G401 (cell line): ENCODE results near the gene BCL2. TPM values are rescaled to one million over a fixed set of nuclear protein-coding genes. Genes with fewer than 3 reads are reported as not detected.

Experiments used
- DNase-seq: peaks from one replicate; pipeline ENCODE4 v3.0.0-alpha.2; 2015; ENCODE audit warnings: low spot score
- in situ Hi-C: cut with HindIII; loops from 2 replicates; pipeline ENCODE4 v1.10.0; 2016; ENCODE audit warnings: low sequenced_read_pairs, mixed read lengths
- total RNA-seq: library from RNA; depleted of rRNA; stranded (reverse); fragments of >200 nt; shearing (Covaris generic); gene quantifications from 2 replicates; pipeline ENCODE4 v1.2.3, GENCODE V29; 2014

Gene BCL2
- total RNA-seq, 1 experiment from 2014 or later, result 18.2 TPM

GRCh38 chr18:63158676-63159291 is 160.8 kb downstream of the BCL2 start:
- no peak for DNase-seq
- in situ Hi-C loops, result no loop called here

GRCh38 chr18:63158012-63158631 is 161.4 kb downstream of the BCL2 start:
- in situ Hi-C loops, result no loop called here
- no peak for DNase-seq

GRCh38 chr18:63157293-63158011 is 162.1 kb downstream of the BCL2 start:
- in situ Hi-C loops, result no loop called here
- DNase-seq, result no peak

GRCh38 chr18:63155910-63156773 is 163.4 kb downstream of the BCL2 start:
- DNase-seq, result no peak
- in situ Hi-C loops, result no loop called here

- DNase-seq, result peak; percentile 26
- in situ Hi-C loops, result no loop called here
These were observed 164.3 kb downstream of the BCL2 start for GRCh38 chr18:63155169-63155852.

- no peak for DNase-seq
- in situ Hi-C loops, result no loop called here
These were observed 165.0 kb downstream of the BCL2 start for GRCh38 chr18:63154350-63155152.

GRCh38 chr18:63152791-63153190 is 166.8 kb downstream of the BCL2 start:
- in situ Hi-C loops, result no loop called here
- no peak for DNase-seq

GRCh38 chr18:63152096-63152495 is 167.5 kb downstream of the BCL2 start:
- DNase-seq, result no peak
- in situ Hi-C loops, result no loop called here

GRCh38 chr18:63151539-63151938 is 168.0 kb downstream of the BCL2 start:
- in situ Hi-C loops, result no loop called here
- DNase-seq, result no peak

- DNase-seq, result no peak
- in situ Hi-C loops, result no loop called here
These were observed 168.6 kb downstream of the BCL2 start for GRCh38 chr18:63150942-63151421.

GRCh38 chr18:63150326-63150725 is 169.2 kb downstream of the BCL2 start:
- no peak for DNase-seq
- in situ Hi-C loops, result no loop called here

- in situ Hi-C loops, result loop anchor here (25.0 kb wide), 1 partner anchor 163 kb away; the partner anchor contains the start of gene BCL2
- no peak for DNase-seq
These were observed 170.3 kb downstream of the BCL2 start for GRCh38 chr18:63149302-63149587.

- DNase-seq, result no peak
- in situ Hi-C loops, result loop anchor here (25.0 kb wide), 1 partner anchor 164 kb away; the partner anchor contains the start of gene BCL2
These were observed 170.9 kb downstream of the BCL2 start for GRCh38 chr18:63148449-63149301.

- in situ Hi-C loops, result loop anchor here (25.0 kb wide), 1 partner anchor 164 kb away; the partner anchor contains the start of gene BCL2
These were observed 171.6 kb downstream of the BCL2 start for GRCh38 chr18:63147973-63148372.

GRCh38 chr18:63146828-63147409 is 172.7 kb downstream of the BCL2 start:
- in situ Hi-C loops, result loop anchor here (25.0 kb wide), 1 partner anchor 165 kb away; the partner anchor contains the start of gene BCL2

More at GRCh38 chr18:63147973-63148372, 171.6 kb downstream of the BCL2 start:
- no peak for DNase-seq

GRCh38 chr18:63145851-63146555 is 173.6 kb downstream of the BCL2 start:
- no peak for DNase-seq
- in situ Hi-C loops, result loop anchor here (25.0 kb wide), 1 partner anchor 166 kb away; the partner anchor contains the start of gene BCL2

More at GRCh38 chr18:63146828-63147409, 172.7 kb downstream of the BCL2 start:
- DNase-seq, result no peak
